NB4 (cell line): ENCODE results near the gene PPIA.

Source experiments
- CTCF ChIP-seq: IDR thresholded peaks from one replicate; pipeline ENCODE4 v1.5.1; 2012; ENCODE audit warnings: low read depth, low read length
- POLR2A ChIP-seq: IDR thresholded peaks from 2 replicates; pipeline ENCODE4 v1.6.1; 2011; ENCODE audit warnings: mild to moderate bottlenecking; ENCODE audit not compliant: insufficient read length; ENCODE audit errors: extremely low read depth

- no peak for TF ChIP-seq CTCF
- TF ChIP-seq POLR2A: no peak
Observed at GRCh38 chr7:44750921-44751571, 45.4 kb upstream of the PPIA start.
